Activated T-cell treated with anti-CD3 and anti-CD28 coated beads, Interleukin-2, amount 50 U/mL, for 72 hours (primary cell): Measurements from ENCODE around the gene NDUFA7. TPM values are rescaled to one million over a fixed set of nuclear protein-coding genes. Genes with fewer than 3 reads are reported as not detected.

Experiments
- ATAC-seq, 2 donors: fragments of 150-1000 bp; cut with Tn5 transposase; replicated peaks in 1 of 2; 2 replicates each; pipeline ENCODE4 v1.10.0; 2021; ENCODE audit warnings: moderate library complexity in 2 of 2, mild to moderate bottlenecking in 1 of 2
- DNase-seq, 2 donors: peaks; one replicate each; pipeline ENCODE4 v3.0.0; 2021 to 2022; ENCODE audit warnings: mixed read lengths in 1 of 2
- H3K27ac Mint-ChIP-seq: one replicate; pipeline ENCODE4 v1.8.0; 2022; ENCODE audit warnings: mild to moderate bottlenecking, moderate library complexity, mixed read lengths
- H3K27me3 Mint-ChIP-seq: one replicate; pipeline ENCODE4 v1.8.0; 2022; ENCODE audit warnings: low read depth, mixed read lengths
- H3K36me3 Mint-ChIP-seq, 2 donors: one replicate each; pipeline ENCODE4 v1.8.0; 2022; ENCODE audit warnings: mixed read lengths in 2 of 2, mild to moderate bottlenecking in 1 of 2; ENCODE audit not compliant: insufficient read depth in 2 of 2
- H3K4me1 Mint-ChIP-seq: one replicate; pipeline ENCODE4 v1.8.0; 2022; ENCODE audit warnings: low read depth, mixed read lengths
- H3K4me3 Mint-ChIP-seq, 2 donors: one replicate each; pipeline ENCODE4 v1.8.0; 2022; ENCODE audit warnings: mild to moderate bottlenecking in 2 of 2, mixed read lengths in 2 of 2, moderate library complexity in 2 of 2
- H3K9me3 Mint-ChIP-seq, 2 donors: one replicate each; pipeline ENCODE4 v1.8.0; 2022; ENCODE audit warnings: mixed read lengths in 2 of 2
- total RNA-seq, 2 donors: library from RNA; stranded (reverse); gene quantifications; one replicate each; pipeline ENCODE4 v1.2.3, GENCODE V29; 2022

NDUFA7 gene
- total RNA-seq, 2 donors from 2014 or later = 59.4 to 62.5 TPM

DNA sequence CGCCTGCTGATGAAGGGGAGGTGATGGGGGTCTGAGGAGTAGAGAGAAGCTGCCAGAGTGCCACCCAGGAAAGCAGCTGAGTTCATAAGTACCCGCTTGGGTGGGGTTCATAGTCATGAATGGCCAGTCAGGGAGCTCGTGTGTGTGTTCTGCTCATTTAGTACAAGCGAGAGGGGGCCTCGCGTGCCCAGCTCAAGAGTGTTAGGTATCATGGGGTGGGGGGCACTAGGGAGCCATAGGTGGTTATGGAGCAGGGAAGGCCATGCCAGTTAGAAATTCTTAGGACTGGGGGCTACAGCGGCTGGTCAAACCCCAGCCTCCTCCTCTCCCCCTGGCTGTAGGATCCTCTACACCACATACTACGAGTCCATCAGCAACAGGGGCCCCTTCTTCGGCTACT lies 59.8 kb downstream of the NDUFA7 start:
- no peak overlapping the region for H3K27ac Mint-ChIP-seq
- H3K9me3 Mint-ChIP-seq = no peaks in the 10 kb centered on the region
- no peak overlapping the region for H3K4me3 Mint-ChIP-seq
- ATAC-seq (no peak), DNase-seq (no peak)
- H3K36me3 Mint-ChIP-seq = peaks cover 0 to 3% of the 10 kb centered on the region in 2 donors
- H3K4me1 Mint-ChIP-seq = peaks cover 4% of the 10 kb centered on the region
- H3K27me3 Mint-ChIP-seq = no peaks in the 10 kb centered on the region

Other genes starting within 250 kb of the NDUFA7 start
- gene FBN3, start 171.8 kb downstream of the NDUFA7 start, total RNA-seq = not detected
- 10 to 100 TPM; 23.2 to 29.5 TPM for gene CERS4, start 112.0 kb downstream of the NDUFA7 start, total RNA-seq
- gene CD320, start 13.0 kb downstream of the NDUFA7 start, total RNA-seq = 10 to 100 TPM; 32.0 to 38.9 TPM
- 1,000 to 10,000 TPM; 2,463 to 2,605 TPM for gene RPS28, start 121 bp upstream of the NDUFA7 start, total RNA-seq
- gene KANK3, start 21.9 kb upstream of the NDUFA7 start, total RNA-seq = 1 to 10 TPM in 1 of 2 donors, under 1 TPM in 1; 0.99 to 1.6 TPM
- gene ANGPTL4, start 42.8 kb upstream of the NDUFA7 start, total RNA-seq = 1 to 10 TPM in 1 of 2 donors, under 1 TPM in 1; 0.89 to 5.0 TPM
- 10 to 100 TPM; 68.8 to 69.2 TPM for gene RAB11B, start 69.0 kb upstream of the NDUFA7 start, total RNA-seq
- 10 to 100 TPM; 12.1 to 13.0 TPM for gene MARCHF2, start 91.9 kb upstream of the NDUFA7 start, total RNA-seq
- gene HNRNPM, start 123.6 kb upstream of the NDUFA7 start, total RNA-seq = 100 to 1,000 TPM; 168 to 183 TPM
- gene PRAM1, start 181.3 kb upstream of the NDUFA7 start, total RNA-seq = 1 to 10 TPM; 1.3 to 1.9 TPM
- gene ZNF414, start 192.8 kb upstream of the NDUFA7 start, total RNA-seq = 10 to 100 TPM; 25.7 to 29.9 TPM